ENCODE results near the gene CCDC14.
"Not testable (repeated sequence)": the region's sequence is repeated elsewhere in the genome, so short reads cannot be mapped to it uniquely, and the experiment has no call there.

The CCDC14 gene

GRCh38 chr3:123986427-123986826 is 25.4 kb upstream of the CCDC14 start:
- ChIA-PET POLR2A (no interaction called here), CTCF (interaction anchor here (1.5 kb wide), 1 partner anchor 344 kb away, joined by 4 read pairs; no protein-coding TSS in a partner anchor)

GRCh38 chr3:123984957-123985356 is 23.9 kb upstream of the CCDC14 start:
- ChIA-PET POLR2A (no interaction called here), CTCF (interaction anchor here (0.9 kb wide), 1 partner anchor 31 kb away, joined by 3 read pairs; no protein-coding TSS in a partner anchor)
- TF ChIP-seq CTCF (IDR thresholded peaks at IDR 0.05; ENCODE audit: control extremely low read depth, extremely low read depth, low read depth, missing control alignments) = no peak
- no peak for DNase-seq (ENCODE audit: extremely low spot score)

More at GRCh38 chr3:123986427-123986826, 25.4 kb upstream of the CCDC14 start:
- no peak for DNase-seq (ENCODE audit: extremely low spot score)
- TF ChIP-seq CTCF (IDR thresholded peaks at IDR 0.05; ENCODE audit: control extremely low read depth, extremely low read depth, low read depth, missing control alignments) = no peak

GRCh38 chr3:123984350-123984749 is 23.3 kb upstream of the CCDC14 start:
- TF ChIP-seq CTCF (IDR thresholded peaks at IDR 0.05; ENCODE audit: control extremely low read depth, extremely low read depth, low read depth, missing control alignments) = no peak
- POLR2A ChIA-PET = no interaction called here
- DNase-seq (ENCODE audit: extremely low spot score) = no peak
- CTCF ChIA-PET = interaction anchor here (0.9 kb wide), 1 partner anchor 32 kb away, joined by 3 read pairs; no protein-coding TSS in a partner anchor

- CTCF ChIA-PET = interaction anchor here (1.2 to 2.5 kb wide), 2 partner anchors 8 to 24 kb away, joined by 5 to 13 read pairs; no protein-coding TSS in a partner anchor
- POLR2A ChIA-PET; DNase-seq (ENCODE audit: extremely low spot score): not testable (repeated sequence)
Measured at GRCh38 chr3:123981317-123981716, 20.3 kb upstream of the CCDC14 start.

- no peak for TF ChIP-seq CTCF (IDR thresholded peaks at IDR 0.05; ENCODE audit: control extremely low read depth, extremely low read depth, low read depth, missing control alignments)
- ChIA-PET POLR2A (no interaction called here), CTCF (interaction anchor here (1.2 to 2.5 kb wide), 2 partner anchors 9 to 25 kb away, joined by 5 to 13 read pairs; no protein-coding TSS in a partner anchor)
- no peak for DNase-seq (ENCODE audit: extremely low spot score)
Measured at GRCh38 chr3:123980539-123980938, 19.5 kb upstream of the CCDC14 start.

- DNase-seq (ENCODE audit: extremely low spot score); POLR2A ChIA-PET: not testable (repeated sequence)
- peak; percentile 53 for TF ChIP-seq CTCF (IDR thresholded peaks at IDR 0.05; ENCODE audit: control extremely low read depth, extremely low read depth, low read depth, missing control alignments)
- CTCF ChIA-PET = interaction anchor here (1.2 to 2.5 kb wide), 2 partner anchors 10 to 26 kb away, joined by 5 to 13 read pairs; no protein-coding TSS in a partner anchor
Measured at GRCh38 chr3:123979525-123980501, 18.8 kb upstream of the CCDC14 start.

- POLR2A ChIA-PET; DNase-seq (ENCODE audit: extremely low spot score): not testable (repeated sequence)
- CTCF ChIA-PET = interaction anchor here (0.7 kb wide), 1 partner anchor 12 kb away, joined by 3 read pairs; no protein-coding TSS in a partner anchor
Measured at GRCh38 chr3:123976904-123977303, 15.9 kb upstream of the CCDC14 start.

- CTCF ChIA-PET = interaction anchor here (0.7 kb wide), 1 partner anchor 12 kb away, joined by 3 read pairs; no protein-coding TSS in a partner anchor
- not testable (repeated sequence) for DNase-seq (ENCODE audit: extremely low spot score)
Measured at GRCh38 chr3:123976181-123976898, 15.3 kb upstream of the CCDC14 start.

GRCh38 chr3:123975030-123975429 is 14.0 kb upstream of the CCDC14 start:
- DNase-seq (ENCODE audit: extremely low spot score); POLR2A ChIA-PET; CTCF ChIA-PET: not testable (repeated sequence)

More at GRCh38 chr3:123976181-123976898, 15.3 kb upstream of the CCDC14 start:
- POLR2A ChIA-PET = not testable (repeated sequence)

Data from GM10248 (cell line).